ENCODE data around the gene HACD1.
"Not testable (repeated sequence)": the region's sequence is repeated elsewhere in the genome, so short reads cannot be mapped to it uniquely, and the experiment has no call there.

HACD1 gene

GRCh38 chr10:17590969-17591645, 26.1 kb downstream of the HACD1 start:
- ChIA-PET CTCF (interaction anchor here (1.2 to 1.9 kb wide), 3 partner anchors 8 to 153 kb away, joined by 3 to 6 read pairs (median 5); no protein-coding TSS in a partner anchor), POLR2A (no interaction called here)
- Histone ChIP-seq H3K4me1 (ENCODE audit: control insufficient read depth, insufficient read depth, low read length) (no peaks in the 10 kb centered on the region), H3K4me3 (ENCODE audit: low read depth, low read length) (no peak overlapping the region), H3K9me3 (ENCODE audit: control insufficient read depth, insufficient read depth, low read depth, low read length) (no peaks in the 10 kb centered on the region), H3K27ac (ENCODE audit: extremely low read depth, low read depth, low read length) (no peak overlapping the region), H3K36me3 (ENCODE audit: control insufficient read depth in 2 of 2, insufficient read depth in 1 of 2, low read length in 2 of 2) (no peaks in the 10 kb centered on the region)
- TF ChIP-seq ZNF488 (tag by site-specific recombination; IDR thresholded peaks at IDR 0.05), result no peak
- TF ChIP-seq ZNF2 (tag by site-specific recombination; IDR thresholded peaks at IDR 0.05), result no peak
- no peak for TF ChIP-seq SP7 (tag by site-specific recombination; IDR thresholded peaks at IDR 0.05)
- TF ChIP-seq ZNF530 (tag by site-specific recombination; IDR thresholded peaks at IDR 0.05; ENCODE audit: low read depth), result no peak

- H3K27ac ChIP-seq (ENCODE audit: extremely low read depth, low read depth, low read length); H3K4me1 ChIP-seq (ENCODE audit: control insufficient read depth, insufficient read depth, low read length); H3K4me3 ChIP-seq (ENCODE audit: low read depth, low read length); H3K9me3 ChIP-seq (ENCODE audit: control insufficient read depth, insufficient read depth, low read depth, low read length); POLR2A ChIA-PET; H3K36me3 ChIP-seq (ENCODE audit: control insufficient read depth in 2 of 2, insufficient read depth in 1 of 2, low read length in 2 of 2); CTCF ChIA-PET: not testable (repeated sequence)
- peak; percentile 58; the same call in 1 of the 2 replicates for TF ChIP-seq ZNF121 (tag by site-specific recombination; IDR thresholded peaks at IDR 0.05)
Observed at GRCh38 chr10:17589316-17589715, 27.9 kb downstream of the HACD1 start.

GRCh38 chr10:17588420-17588819, 28.8 kb downstream of the HACD1 start:
- POLR2A ChIA-PET, result no interaction called here
- no peak overlapping the region for H3K27ac ChIP-seq (ENCODE audit: extremely low read depth, low read depth, low read length)

GRCh38 chr10:17587321-17587720, 29.9 kb downstream of the HACD1 start:
- H3K4me3 ChIP-seq (ENCODE audit: low read depth, low read length); H3K4me1 ChIP-seq (ENCODE audit: control insufficient read depth, insufficient read depth, low read length); H3K27ac ChIP-seq (ENCODE audit: extremely low read depth, low read depth, low read length); POLR2A ChIA-PET; H3K9me3 ChIP-seq (ENCODE audit: control insufficient read depth, insufficient read depth, low read depth, low read length); H3K36me3 ChIP-seq (ENCODE audit: control insufficient read depth in 2 of 2, insufficient read depth in 1 of 2, low read length in 2 of 2); CTCF ChIA-PET: not testable (repeated sequence)

More at GRCh38 chr10:17588420-17588819, 28.8 kb downstream of the HACD1 start:
- H3K4me3 ChIP-seq (ENCODE audit: low read depth, low read length), result no peak overlapping the region
- no peak for TF ChIP-seq ZNF837 (tag by site-specific recombination; IDR thresholded peaks at IDR 0.05)
- CTCF ChIA-PET, result no interaction called here
- H3K36me3 ChIP-seq (ENCODE audit: control insufficient read depth in 2 of 2, insufficient read depth in 1 of 2, low read length in 2 of 2), result no peaks in the 10 kb centered on the region
- H3K9me3 ChIP-seq (ENCODE audit: control insufficient read depth, insufficient read depth, low read depth, low read length), result no peaks in the 10 kb centered on the region
- no peaks in the 10 kb centered on the region for H3K4me1 ChIP-seq (ENCODE audit: control insufficient read depth, insufficient read depth, low read length)

- no peak for TF ChIP-seq ZNF654 (tag by site-specific recombination; IDR thresholded peaks at IDR 0.05; ENCODE audit: low read depth)
- no peak for TF ChIP-seq ZNF629 (tag by site-specific recombination; IDR thresholded peaks at IDR 0.05)
- no peak for TF ChIP-seq ZNF560 (tag by site-specific recombination; IDR thresholded peaks at IDR 0.05; ENCODE audit: borderline replicate concordance)
- TF ChIP-seq GLIS1 (tag by site-specific recombination; IDR thresholded peaks at IDR 0.05), result no peak
- no peak for TF ChIP-seq ZNF223 (tag by site-specific recombination; IDR thresholded peaks at IDR 0.05)
- no peak for TF ChIP-seq ZNF777 (tag by site-specific recombination; IDR thresholded peaks at IDR 0.05; ENCODE audit: borderline replicate concordance)
- no peak for TF ChIP-seq ZNF626 (tag by site-specific recombination; IDR thresholded peaks at IDR 0.05)
- no peak for TF ChIP-seq ZBTB26 (tag by site-specific recombination; optimal IDR thresholded peaks at IDR 0.05)
- TF ChIP-seq ZBTB8A (tag by site-specific recombination; IDR thresholded peaks at IDR 0.05), result no peak
- TF ChIP-seq ZNF473 (tag by site-specific recombination; IDR thresholded peaks at IDR 0.05), result no peak
- no peak for TF ChIP-seq ZNF138 (tag by site-specific recombination; IDR thresholded peaks at IDR 0.05; ENCODE audit: borderline replicate concordance)
- no peak for TF ChIP-seq ZNF785 (tag by site-specific recombination; IDR thresholded peaks at IDR 0.05)
- TF ChIP-seq ZNF423 (tag by site-specific recombination; IDR thresholded peaks at IDR 0.05), result no peak
- no peak for TF ChIP-seq ZNF280D (tag by site-specific recombination; IDR thresholded peaks at IDR 0.05)
- POLR2A ChIA-PET, result no interaction called here
- CTCF ChIA-PET, result no interaction called here
- Histone ChIP-seq H3K9me3 (ENCODE audit: control insufficient read depth, insufficient read depth, low read depth, low read length) (no peaks in the 10 kb centered on the region), H3K4me1 (ENCODE audit: control insufficient read depth, insufficient read depth, low read length) (no peaks in the 10 kb centered on the region), H3K4me3 (ENCODE audit: low read depth, low read length) (no peak overlapping the region), H3K27ac (ENCODE audit: extremely low read depth, low read depth, low read length) (no peak overlapping the region), H3K36me3 (ENCODE audit: control insufficient read depth in 2 of 2, insufficient read depth in 1 of 2, low read length in 2 of 2) (no peaks in the 10 kb centered on the region)
Observed at GRCh38 chr10:17586821-17587234, 30.3 kb downstream of the HACD1 start.
